Stimulated activated naive CD8-positive, alpha-beta T cell treated with anti-CD3 and anti-CD28 coated beads, Interleukin-15, Interleukin-2, amounts not matched to agents 100 ng/mL and 50 ng/mL, for 24 hours (primary cell): ENCODE data around the gene TFDP1.
A peak's percentile ranks its signal among the peaks of the same experiment; 100 is the strongest.
"Not testable (repeated sequence)": the region's sequence is repeated elsewhere in the genome, so short reads cannot be mapped to it uniquely, and the experiment has no call there.

Source experiments
- H3K27ac Mint-ChIP-seq: one replicate; pipeline ENCODE4 v1.8.0; 2021; ENCODE audit warnings: mild to moderate bottlenecking, mixed read lengths
- H3K27me3 Mint-ChIP-seq: one replicate; pipeline ENCODE4 v1.8.0; 2021; ENCODE audit warnings: mixed read lengths
- H3K36me3 Mint-ChIP-seq: one replicate; pipeline ENCODE4 v1.8.0; 2021; ENCODE audit warnings: low read depth, mixed read lengths
- H3K4me1 Mint-ChIP-seq: one replicate; pipeline ENCODE4 v1.8.0; 2021; ENCODE audit warnings: low read depth, mixed read lengths
- H3K4me3 Mint-ChIP-seq: one replicate; pipeline ENCODE4 v1.8.0; 2021; ENCODE audit warnings: mild to moderate bottlenecking, mixed read lengths
- H3K9me3 Mint-ChIP-seq: one replicate; pipeline ENCODE4 v1.8.0; 2021; ENCODE audit warnings: mixed read lengths

The TFDP1 gene

GRCh38 chr13:113621986-113622550 is 37.5 kb downstream of the TFDP1 start:
- Mint-ChIP-seq H3K27ac (peak overlapping the region; percentile 47), H3K36me3 (peaks cover 61% of the 10 kb centered on the region)
- H3K4me3 Mint-ChIP-seq, H3K4me1 Mint-ChIP-seq, H3K9me3 Mint-ChIP-seq, H3K27me3 Mint-ChIP-seq: not testable (repeated sequence)

DNA sequence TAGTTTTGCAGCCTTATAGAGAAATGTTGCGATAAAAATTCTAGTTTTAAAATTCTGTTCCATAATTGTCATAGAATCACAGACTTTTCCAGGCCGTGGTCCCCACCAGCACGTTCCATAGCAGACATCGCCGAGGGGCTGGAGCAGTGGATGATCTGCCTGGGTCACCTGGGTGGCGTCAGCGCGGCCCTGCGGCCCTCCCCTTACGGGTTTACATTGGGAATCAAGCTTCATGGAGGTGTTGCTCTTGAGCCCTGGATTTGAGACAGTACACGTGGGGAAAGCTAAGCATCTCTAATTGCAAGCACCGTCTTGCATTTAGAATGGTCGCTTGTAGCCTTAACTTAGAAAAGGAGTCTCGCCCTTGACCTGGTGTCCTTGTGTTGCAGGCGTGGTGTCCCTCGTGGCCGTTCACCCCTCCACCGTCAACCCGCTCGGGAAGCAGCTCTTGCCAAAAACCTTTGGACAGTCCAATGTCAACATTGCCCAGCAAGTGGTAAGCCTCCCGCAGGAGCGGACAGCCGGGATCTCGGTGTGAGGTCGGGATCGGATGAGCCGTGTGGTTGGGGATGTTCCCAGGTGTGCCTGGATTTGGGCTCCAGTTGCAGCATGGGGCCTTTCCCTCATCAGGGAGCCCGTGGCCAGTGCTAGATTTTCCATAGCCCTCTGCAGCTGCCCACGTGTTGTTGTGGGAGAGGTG is 38.4 kb downstream of the TFDP1 start:
- no peak overlapping the region for H3K27ac Mint-ChIP-seq
- H3K36me3 Mint-ChIP-seq: peaks cover 66% of the 10 kb centered on the region
- H3K4me3 Mint-ChIP-seq: no peak overlapping the region
- H3K4me1 Mint-ChIP-seq: no peaks in the 10 kb centered on the region
- H3K27me3 Mint-ChIP-seq: no peaks in the 10 kb centered on the region
- no peaks in the 10 kb centered on the region for H3K9me3 Mint-ChIP-seq

DNA sequence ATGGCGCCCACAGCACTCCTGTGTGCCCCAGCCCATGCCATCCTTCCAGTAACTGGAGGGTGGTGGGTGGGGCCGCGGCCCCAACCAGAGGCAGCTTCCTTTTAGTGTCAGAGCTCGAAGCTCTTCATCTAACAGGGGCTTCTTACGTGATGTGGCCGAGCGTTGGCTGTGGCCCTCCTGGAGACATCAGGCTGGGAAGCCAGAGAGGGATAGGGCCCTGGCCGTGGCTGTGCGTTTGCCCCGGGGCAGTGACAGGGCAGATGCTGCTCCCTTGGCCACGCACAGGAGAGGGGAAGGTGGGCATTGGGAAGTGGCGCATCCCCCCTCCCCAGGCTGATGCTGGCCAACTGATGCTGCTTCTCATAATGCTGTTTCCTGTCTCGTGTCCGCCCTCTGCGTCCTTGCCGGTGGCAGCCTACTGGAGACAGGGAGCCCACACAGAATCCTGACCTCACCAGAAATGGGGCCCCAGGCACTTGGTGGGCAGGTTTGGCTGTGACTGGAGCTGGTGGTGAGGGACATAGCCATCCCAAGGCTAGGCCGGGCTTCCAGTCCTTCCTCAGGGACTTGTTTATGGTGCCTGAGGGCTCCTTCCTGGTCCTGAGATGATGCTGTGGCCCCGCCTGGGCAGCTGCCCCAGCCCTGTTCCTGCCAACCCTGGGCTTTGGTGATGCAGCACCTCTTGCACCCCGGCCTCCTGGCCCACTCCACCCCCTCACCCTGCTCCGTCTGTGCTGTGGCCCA is 39.1 kb downstream of the TFDP1 start:
- H3K36me3 Mint-ChIP-seq: peaks cover 63% of the 10 kb centered on the region
- no peaks in the 10 kb centered on the region for H3K4me1 Mint-ChIP-seq
- no peak overlapping the region for H3K4me3 Mint-ChIP-seq
- H3K9me3 Mint-ChIP-seq: no peaks in the 10 kb centered on the region
- H3K27me3 Mint-ChIP-seq: no peaks in the 10 kb centered on the region
- H3K27ac Mint-ChIP-seq: no peak overlapping the region

- Mint-ChIP-seq H3K36me3 (peaks cover 65% of the 10 kb centered on the region), H3K27ac (no peak overlapping the region), H3K9me3 (no peaks in the 10 kb centered on the region), H3K4me3 (no peak overlapping the region), H3K27me3 (no peaks in the 10 kb centered on the region), H3K4me1 (no peaks in the 10 kb centered on the region)
Observed at GRCh38 chr13:113624235-113624587, 39.7 kb downstream of the TFDP1 start.

GRCh38 chr13:113624640-113625304 is 40.2 kb downstream of the TFDP1 start:
- not testable (repeated sequence) for H3K9me3 Mint-ChIP-seq, H3K27ac Mint-ChIP-seq, H3K4me3 Mint-ChIP-seq, H3K4me1 Mint-ChIP-seq, H3K27me3 Mint-ChIP-seq
- H3K36me3 Mint-ChIP-seq: peaks cover 71% of the 10 kb centered on the region

DNA sequence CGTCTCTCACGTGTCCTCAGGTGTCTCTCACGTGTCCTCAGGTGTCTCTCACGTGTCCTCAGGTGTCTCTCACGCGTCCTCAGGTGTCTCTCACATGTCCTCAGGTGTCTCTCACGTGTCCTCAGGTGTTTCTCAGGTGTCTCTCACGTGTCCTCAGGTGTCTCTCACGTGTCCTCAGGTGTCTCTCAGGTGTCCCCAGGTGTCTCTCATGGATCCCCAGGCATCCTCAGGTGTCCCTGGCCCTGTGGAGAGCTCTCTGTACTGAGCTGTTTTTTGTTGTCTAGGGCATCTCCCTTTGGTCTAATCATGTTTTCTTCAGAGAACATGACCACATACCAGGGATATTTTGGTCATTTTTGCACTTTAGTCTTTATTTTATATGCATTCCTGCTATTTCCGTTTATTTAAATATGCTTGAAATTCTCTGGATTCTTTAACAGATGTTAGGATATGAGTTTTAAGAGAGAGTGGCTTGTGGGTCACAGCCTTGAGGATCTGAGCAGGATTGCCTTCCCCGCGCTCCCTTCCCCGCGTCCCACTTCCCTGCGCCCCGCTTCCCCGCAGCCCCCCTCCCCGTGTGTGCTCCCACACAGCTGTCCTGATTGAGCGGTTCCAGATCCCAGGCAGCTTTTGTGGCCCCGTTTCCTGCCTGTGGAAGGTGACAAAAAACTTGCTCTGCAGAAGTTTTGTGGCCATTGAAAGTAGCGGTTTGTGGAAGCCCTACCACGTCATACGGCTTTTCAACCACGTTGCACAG is 41.6 kb downstream of the TFDP1 start:
- Mint-ChIP-seq H3K9me3 (no peaks in the 10 kb centered on the region), H3K27me3 (no peaks in the 10 kb centered on the region), H3K4me1 (peaks cover 5% of the 10 kb centered on the region), H3K27ac (no peak overlapping the region), H3K4me3 (no peak overlapping the region), H3K36me3 (peaks cover 79% of the 10 kb centered on the region)

GRCh38 chr13:113627136-113627535 is 42.6 kb downstream of the TFDP1 start:
- Mint-ChIP-seq H3K4me3 (no peak overlapping the region), H3K9me3 (no peaks in the 10 kb centered on the region), H3K27ac (no peak overlapping the region), H3K27me3 (no peaks in the 10 kb centered on the region), H3K36me3 (peaks cover 82% of the 10 kb centered on the region), H3K4me1 (peaks cover 7% of the 10 kb centered on the region)

DNA sequence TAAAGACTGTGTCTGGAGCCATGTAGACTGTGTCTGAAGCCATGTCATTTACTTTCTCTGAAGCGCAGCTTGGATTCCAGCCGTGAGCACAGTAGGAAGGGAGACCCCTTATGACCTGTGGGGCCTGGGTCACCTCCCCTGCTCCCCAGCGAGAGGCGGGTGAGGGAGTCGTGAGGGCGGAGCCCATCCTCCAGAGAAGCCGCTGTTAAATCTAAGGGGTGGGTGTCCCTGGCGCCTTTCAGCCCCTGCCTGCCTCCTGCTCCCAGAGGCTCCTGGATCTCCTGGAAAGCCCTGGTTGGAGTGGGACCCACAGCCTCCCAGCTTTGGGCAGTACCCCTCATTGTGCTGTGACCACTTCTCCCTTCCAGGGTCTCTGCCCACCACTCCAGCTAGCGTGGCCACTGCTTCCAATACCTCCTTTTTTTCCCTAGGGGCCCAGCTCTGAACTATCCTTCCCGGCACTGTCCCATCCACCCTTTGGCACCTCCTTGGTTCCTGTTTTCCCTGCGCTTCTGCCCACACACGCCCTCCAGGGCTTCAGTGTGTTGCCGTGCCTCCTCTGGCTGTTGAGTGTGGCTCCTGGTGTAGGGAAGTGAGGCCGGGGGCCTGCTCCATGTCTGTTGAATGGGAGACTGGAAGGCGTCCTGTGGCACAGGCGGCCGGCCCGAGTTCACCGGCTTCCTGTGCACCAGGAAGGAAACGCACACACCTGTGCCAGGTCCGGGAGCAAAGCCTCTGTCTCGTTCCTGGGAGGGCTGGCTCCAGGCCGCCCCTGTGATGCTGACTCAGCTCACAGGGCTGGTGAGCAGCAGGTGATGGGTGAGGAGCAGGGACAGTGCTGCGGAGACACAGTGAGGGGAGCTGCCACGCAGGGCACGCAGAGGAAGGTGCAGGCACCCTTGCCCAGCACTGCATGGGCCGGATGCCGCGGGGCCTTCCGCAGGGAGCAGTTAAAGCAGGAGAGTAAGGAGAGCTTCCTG is 44.0 kb downstream of the TFDP1 start:
- Mint-ChIP-seq H3K4me1 (peaks cover 17% of the 10 kb centered on the region), H3K9me3 (no peaks in the 10 kb centered on the region), H3K27ac (no peak overlapping the region), H3K36me3 (peaks cover 82% of the 10 kb centered on the region), H3K27me3 (no peaks in the 10 kb centered on the region), H3K4me3 (no peak overlapping the region)

DNA sequence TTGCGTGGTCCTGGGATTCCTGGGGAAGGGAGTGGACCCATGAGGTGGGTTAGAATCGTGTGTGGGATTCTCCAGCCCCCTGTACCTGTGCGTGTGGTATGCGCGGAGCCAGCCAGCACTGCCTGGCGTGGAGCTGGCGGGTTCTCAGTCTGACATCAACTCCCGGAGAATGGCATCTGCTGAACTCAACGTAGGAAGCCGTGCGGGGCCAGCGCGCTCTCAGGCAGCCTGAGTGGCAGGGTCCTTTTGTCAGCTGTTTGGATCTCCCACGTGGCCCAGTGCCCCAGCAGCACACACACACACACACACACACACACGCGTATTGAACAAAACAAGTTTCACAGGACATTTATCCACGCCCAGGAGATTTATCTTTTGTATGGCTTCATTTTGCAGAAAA is 45.3 kb downstream of the TFDP1 start:
- peaks cover 82% of the 10 kb centered on the region for H3K36me3 Mint-ChIP-seq
- H3K4me3 Mint-ChIP-seq: no peak overlapping the region
- no peaks in the 10 kb centered on the region for H3K9me3 Mint-ChIP-seq
- H3K27me3 Mint-ChIP-seq: no peaks in the 10 kb centered on the region
- peaks cover 30% of the 10 kb centered on the region for H3K4me1 Mint-ChIP-seq
- no peak overlapping the region for H3K27ac Mint-ChIP-seq

- no peaks in the 10 kb centered on the region for H3K27me3 Mint-ChIP-seq
- no peak overlapping the region for H3K4me3 Mint-ChIP-seq
- H3K36me3 Mint-ChIP-seq: peaks cover 81% of the 10 kb centered on the region
- no peaks in the 10 kb centered on the region for H3K9me3 Mint-ChIP-seq
- H3K27ac Mint-ChIP-seq: no peak overlapping the region
- H3K4me1 Mint-ChIP-seq: peaks cover 31% of the 10 kb centered on the region
Observed at GRCh38 chr13:113630296-113630695, 45.7 kb downstream of the TFDP1 start.

DNA sequence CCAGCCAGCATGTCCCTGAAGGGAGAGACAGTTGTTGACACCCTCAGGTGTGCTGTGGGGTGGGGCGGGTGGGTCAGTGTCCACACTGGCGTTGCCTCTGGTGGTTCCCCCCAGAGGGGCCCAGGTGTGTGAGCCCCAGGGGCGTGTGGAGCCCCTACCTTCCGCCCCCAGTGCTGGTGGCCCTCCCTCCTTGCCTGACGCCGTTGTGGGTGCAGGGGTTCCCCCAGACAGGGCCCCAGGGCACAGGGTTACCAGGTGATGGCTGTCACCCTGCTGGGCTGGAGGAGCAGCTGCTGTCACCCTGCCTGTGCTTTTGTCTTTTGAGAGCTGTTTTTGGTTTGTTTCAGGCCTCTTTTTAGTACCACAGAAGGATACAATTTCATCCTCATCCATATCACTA is 46.3 kb downstream of the TFDP1 start:
- no peak overlapping the region for H3K4me3 Mint-ChIP-seq
- H3K9me3 Mint-ChIP-seq: no peaks in the 10 kb centered on the region
- no peak overlapping the region for H3K27ac Mint-ChIP-seq
- H3K36me3 Mint-ChIP-seq: peaks cover 83% of the 10 kb centered on the region
- H3K4me1 Mint-ChIP-seq: peaks cover 31% of the 10 kb centered on the region
- H3K27me3 Mint-ChIP-seq: no peaks in the 10 kb centered on the region

- peaks cover 31% of the 10 kb centered on the region for H3K4me1 Mint-ChIP-seq
- no peaks in the 10 kb centered on the region for H3K27me3 Mint-ChIP-seq
- H3K4me3 Mint-ChIP-seq: no peak overlapping the region
- H3K36me3 Mint-ChIP-seq: peaks cover 84% of the 10 kb centered on the region
- no peak overlapping the region for H3K27ac Mint-ChIP-seq
- no peaks in the 10 kb centered on the region for H3K9me3 Mint-ChIP-seq
Observed at GRCh38 chr13:113631341-113632095, 47.0 kb downstream of the TFDP1 start.

DNA sequence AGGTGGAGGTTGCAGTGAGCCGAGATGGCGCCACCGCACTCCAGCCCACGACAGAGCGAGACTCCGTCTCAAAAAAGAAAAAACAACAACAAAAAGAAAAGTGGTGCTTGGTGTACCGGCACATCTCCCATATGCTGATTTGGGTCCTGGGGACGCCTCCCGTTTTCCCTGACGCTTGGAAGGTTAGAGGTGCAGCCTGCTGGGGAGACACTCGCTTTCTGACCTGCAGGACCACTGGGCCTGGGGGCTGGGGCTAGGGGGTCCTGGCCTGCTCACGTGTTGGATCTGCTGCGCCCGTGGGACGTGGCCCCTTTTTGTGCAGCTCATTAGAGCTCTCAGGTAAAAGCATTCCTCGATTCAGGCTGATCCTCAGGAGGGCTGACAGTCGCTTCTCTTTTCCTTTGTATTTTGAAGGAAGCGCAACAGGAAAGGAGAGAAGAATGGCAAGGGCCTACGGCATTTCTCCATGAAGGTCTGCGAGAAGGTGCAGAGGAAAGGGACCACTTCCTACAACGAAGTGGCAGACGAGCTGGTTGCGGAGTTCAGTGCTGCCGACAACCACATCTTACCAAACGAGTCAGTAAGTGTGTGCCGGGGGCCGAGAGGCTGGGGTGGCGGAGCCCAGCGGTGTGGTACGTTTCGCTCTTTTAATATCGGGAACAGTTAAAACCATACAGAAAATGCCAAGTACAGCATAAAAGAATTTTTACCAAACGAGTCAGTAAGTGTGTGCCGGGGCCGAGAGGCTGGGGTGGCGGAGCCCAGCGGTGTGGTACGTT is 48.3 kb downstream of the TFDP1 start:
- Mint-ChIP-seq H3K27me3 (no peaks in the 10 kb centered on the region), H3K9me3 (no peaks in the 10 kb centered on the region), H3K27ac (peak overlapping the region; percentile 26), H3K36me3 (peaks cover 84% of the 10 kb centered on the region), H3K4me3 (no peak overlapping the region), H3K4me1 (peaks cover 31% of the 10 kb centered on the region)
